Lower leg skin (tissue), 3 donors: ENCODE data around the gene SH3D19.

Experiments used
- CTCF ChIP-seq, 3 donors: fragments of 450-650 bp; IDR thresholded peaks; one replicate each; pipeline ENCODE4 v1.5.1; 2016; ENCODE audit warnings: antibody characterized with exemption in 3 of 3, mild to moderate bottlenecking in 3 of 3, moderate library complexity in 2 of 3
- POLR2A ChIP-seq, 2 donors: fragments of 450-650 bp; IDR thresholded peaks; one replicate each; pipeline ENCODE4 v1.6.1; 2016 to 2017; ENCODE audit warnings: antibody characterized with exemption in 2 of 2, mild to moderate bottlenecking in 1 of 2, moderate library complexity in 1 of 2

DNA sequence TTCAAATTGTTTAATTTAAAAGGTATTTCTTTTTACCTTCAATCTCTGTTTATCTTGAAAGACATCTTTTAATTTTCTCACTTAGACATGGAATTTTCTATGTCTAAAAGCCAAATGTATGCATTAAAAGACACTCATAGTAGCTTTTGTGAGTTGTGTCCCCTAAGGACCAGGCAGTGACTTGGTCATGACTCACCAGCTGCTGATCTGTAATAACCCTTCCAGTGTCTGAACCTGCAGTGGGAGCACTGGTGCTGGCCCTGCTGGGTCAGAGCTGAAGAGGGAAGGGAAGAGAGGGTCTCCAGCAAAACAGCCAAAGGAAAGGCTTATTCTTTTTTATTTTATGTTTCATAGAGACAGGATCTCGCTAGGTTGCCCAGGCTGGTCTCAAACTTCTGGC, 31.1 kb upstream of the SH3D19 start:
- TF ChIP-seq CTCF (IDR thresholded peaks at IDR 0.05) (no peak), POLR2A (IDR thresholded peaks at IDR 0.05) (no peak)
